ENCODE data around the gene DNAH2. TPM values are rescaled to one million over a fixed set of nuclear protein-coding genes. Genes with fewer than 3 reads are reported as not detected.

DNAH2 gene
- total and polyA plus RNA-seq, 2 of the 13 experiments (the other 11 are each of a cell fraction or from before 2014, with no cell fraction given): not detected

DNA sequence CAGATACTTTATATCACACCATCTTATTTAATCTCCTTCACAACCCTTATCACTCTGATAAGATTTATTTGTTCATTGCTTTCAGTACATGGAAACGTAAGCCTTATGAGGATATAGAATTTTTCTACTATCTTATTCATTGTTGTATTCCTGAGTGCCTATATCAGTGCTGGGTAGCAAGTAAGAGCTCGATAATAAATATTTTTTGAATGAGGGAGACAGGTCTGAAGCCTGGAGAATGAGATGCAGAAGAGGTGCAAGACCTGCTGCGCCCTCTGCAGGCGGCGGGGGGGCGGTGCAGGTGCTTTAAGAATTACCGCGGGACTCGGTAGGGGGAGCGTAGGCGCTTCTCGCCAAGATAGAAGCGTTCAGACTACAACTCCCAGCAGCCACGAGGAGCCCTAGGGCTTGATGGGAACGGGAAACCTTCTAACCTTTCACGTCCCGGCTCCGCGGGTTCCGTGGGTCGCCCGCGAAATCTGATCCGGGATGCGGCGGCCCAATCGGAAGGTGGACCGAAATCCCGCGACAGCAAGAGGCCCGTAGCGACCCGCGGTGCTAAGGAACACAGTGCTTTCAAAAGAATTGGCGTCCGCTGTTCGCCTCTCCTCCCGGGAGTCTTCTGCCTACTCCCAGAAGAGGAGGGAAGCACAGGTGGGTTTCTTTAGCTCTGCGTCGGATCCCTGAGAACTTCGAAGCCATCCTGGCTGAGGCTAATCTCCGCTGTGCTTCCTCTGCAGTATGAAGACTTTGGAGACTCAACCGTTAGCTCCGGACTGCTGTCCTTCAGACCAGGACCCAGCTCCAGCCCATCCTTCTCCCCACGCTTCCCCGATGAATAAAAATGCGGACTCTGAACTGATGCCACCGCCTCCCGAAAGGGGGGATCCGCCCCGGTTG is 29.4 kb upstream of the DNAH2 start, which contains the start of gene WRAP53 (continued):
- TF ChIP-seq, protein P1, sequence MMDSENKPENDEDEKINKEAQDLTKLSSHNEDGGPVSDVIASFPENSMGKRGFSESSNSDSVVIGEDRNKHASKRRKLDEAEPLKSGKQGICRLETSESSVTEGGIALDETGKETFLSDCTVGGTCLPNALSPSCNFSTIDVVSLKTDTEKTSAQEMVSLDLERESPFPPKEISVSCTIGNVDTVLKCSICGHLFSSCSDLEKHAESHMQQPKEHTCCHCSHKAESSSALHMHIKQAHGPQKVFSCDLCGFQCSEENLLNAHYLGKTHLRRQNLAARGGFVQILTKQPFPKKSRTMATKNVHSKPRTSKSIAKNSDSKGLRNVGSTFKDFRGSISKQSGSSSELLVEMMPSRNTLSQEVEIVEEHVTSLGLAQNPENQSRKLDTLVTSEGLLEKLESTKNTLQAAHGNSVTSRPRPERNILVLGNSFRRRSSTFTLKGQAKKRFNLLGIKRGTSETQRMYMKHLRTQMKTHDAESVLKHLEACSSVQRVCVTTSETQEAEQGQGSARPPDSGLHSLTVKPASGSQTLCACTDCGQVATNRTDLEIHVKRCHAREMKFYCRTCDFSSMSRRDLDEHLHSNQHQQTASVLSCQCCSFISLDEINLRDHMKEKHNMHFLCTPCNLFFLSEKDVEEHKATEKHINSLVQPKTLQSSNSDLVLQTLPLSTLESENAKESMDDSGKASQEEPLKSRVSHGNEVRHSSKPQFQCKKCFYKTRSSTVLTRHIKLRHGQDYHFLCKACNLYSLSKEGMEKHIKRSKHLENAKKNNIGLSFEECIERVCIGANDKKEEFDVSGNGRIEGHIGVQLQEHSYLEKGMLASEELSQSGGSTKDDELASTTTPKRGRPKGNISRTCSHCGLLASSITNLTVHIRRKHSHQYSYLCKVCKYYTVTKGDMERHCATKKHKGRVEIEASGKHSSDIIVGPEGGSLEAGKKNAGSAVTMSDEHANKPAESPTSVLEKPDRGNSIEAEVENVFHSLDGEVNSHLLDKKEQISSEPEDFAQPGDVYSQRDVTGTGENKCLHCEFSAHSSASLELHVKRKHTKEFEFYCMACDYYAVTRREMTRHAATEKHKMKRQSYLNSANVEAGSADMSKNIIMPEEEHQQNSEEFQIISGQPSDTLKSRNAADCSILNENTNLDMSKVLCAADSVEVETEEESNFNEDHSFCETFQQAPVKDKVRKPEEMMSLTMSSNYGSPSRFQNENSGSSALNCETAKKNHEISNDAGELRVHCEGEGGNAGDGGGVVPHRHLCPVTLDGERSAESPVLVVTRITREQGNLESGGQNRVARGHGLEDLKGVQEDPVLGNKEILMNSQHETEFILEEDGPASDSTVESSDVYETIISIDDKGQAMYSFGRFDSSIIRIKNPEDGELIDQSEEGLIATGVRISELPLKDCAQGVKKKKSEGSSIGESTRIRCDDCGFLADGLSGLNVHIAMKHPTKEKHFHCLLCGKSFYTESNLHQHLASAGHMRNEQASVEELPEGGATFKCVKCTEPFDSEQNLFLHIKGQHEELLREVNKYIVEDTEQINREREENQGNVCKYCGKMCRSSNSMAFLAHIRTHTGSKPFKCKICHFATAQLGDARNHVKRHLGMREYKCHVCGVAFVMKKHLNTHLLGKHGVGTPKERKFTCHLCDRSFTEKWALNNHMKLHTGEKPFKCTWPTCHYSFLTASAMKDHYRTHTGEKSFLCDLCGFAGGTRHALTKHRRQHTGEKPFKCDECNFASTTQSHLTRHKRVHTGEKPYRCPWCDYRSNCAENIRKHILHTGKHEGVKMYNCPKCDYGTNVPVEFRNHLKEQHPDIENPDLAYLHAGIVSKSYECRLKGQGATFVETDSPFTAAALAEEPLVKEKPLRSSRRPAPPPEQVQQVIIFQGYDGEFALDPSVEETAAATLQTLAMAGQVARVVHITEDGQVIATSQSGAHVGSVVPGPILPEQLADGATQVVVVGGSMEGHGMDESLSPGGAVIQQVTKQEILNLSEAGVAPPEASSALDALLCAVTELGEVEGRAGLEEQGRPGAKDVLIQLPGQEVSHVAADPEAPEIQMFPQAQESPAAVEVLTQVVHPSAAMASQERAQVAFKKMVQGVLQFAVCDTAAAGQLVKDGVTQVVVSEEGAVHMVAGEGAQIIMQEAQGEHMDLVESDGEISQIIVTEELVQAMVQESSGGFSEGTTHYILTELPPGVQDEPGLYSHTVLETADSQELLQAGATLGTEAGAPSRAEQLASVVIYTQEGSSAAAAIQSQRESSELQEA (CRISPR knock-in tag; IDR thresholded peaks at IDR 0.05; ENCODE audit: not compliant biosample characterization): no peak
- TF ChIP-seq, protein P2, sequence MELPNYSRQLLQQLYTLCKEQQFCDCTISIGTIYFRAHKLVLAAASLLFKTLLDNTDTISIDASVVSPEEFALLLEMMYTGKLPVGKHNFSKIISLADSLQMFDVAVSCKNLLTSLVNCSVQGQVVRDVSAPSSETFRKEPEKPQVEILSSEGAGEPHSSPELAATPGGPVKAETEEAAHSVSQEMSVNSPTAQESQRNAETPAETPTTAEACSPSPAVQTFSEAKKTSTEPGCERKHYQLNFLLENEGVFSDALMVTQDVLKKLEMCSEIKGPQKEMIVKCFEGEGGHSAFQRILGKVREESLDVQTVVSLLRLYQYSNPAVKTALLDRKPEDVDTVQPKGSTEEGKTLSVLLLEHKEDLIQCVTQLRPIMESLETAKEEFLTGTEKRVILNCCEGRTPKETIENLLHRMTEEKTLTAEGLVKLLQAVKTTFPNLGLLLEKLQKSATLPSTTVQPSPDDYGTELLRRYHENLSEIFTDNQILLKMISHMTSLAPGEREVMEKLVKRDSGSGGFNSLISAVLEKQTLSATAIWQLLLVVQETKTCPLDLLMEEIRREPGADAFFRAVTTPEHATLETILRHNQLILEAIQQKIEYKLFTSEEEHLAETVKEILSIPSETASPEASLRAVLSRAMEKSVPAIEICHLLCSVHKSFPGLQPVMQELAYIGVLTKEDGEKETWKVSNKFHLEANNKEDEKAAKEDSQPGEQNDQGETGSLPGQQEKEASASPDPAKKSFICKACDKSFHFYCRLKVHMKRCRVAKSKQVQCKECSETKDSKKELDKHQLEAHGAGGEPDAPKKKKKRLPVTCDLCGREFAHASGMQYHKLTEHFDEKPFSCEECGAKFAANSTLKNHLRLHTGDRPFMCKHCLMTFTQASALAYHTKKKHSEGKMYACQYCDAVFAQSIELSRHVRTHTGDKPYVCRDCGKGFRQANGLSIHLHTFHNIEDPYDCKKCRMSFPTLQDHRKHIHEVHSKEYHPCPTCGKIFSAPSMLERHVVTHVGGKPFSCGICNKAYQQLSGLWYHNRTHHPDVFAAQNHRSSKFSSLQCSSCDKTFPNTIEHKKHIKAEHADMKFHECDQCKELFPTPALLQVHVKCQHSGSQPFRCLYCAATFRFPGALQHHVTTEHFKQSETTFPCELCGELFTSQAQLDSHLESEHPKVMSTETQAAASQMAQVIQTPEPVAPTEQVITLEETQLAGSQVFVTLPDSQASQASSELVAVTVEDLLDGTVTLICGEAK (IDR thresholded peaks at IDR 0.05): no peak
- TF ChIP-seq, protein P2 (CRISPR knock-in tag; IDR thresholded peaks at IDR 0.05): no peak
- TF ChIP-seq KLF12 (CRISPR knock-in tag; IDR thresholded peaks at IDR 0.05; ENCODE audit: borderline replicate concordance) (no peak), SALL2 (CRISPR knock-in tag; IDR thresholded peaks at IDR 0.05) (peak; percentile 61), SIN3A (IDR thresholded peaks at IDR 0.05; ENCODE audit: borderline replicate concordance, low read depth, low read length) (peak; percentile 97), SMAD3 (CRISPR knock-in tag; IDR thresholded peaks at IDR 0.05) (peak; percentile 41; the same call in 1 of the 2 replicates), ZNF710 (CRISPR knock-in tag; IDR thresholded peaks at IDR 0.05; ENCODE audit: borderline replicate concordance) (no peak)
